HEK293 (cell line): ENCODE measurements around the gene GAMT.

Source experiments
- KLF1 ChIP-seq: fragments of 450-650 bp; formaldehyde crosslinking; IDR thresholded peaks from 2 replicates; pipeline ENCODE4 v1.5.1; 2016; ENCODE audit warnings: missing biosample characterization, missing genetic modification characterization
- MEIS1 ChIP-seq: sonication (generic); formaldehyde crosslinking; IDR thresholded peaks from 2 replicates; pipeline ENCODE4 v1.8.1; 2022; ENCODE audit warnings: missing genetic modification reagents, mild to moderate bottlenecking, borderline replicate concordance
- MYNN ChIP-seq: fragments of 450-650 bp; formaldehyde crosslinking; IDR thresholded peaks from 2 replicates; pipeline ENCODE4 v1.5.1; 2016; ENCODE audit warnings: missing biosample characterization, missing genetic modification characterization, borderline replicate concordance
- SCRT1 ChIP-seq: fragments of 450-650 bp; formaldehyde crosslinking; IDR thresholded peaks from 2 replicates; pipeline ENCODE4 v1.5.1; 2016; ENCODE audit warnings: missing biosample characterization, missing genetic modification characterization, borderline replicate concordance
- TCF7L2 ChIP-seq: IDR thresholded peaks from 2 replicates; pipeline ENCODE4 v1.6.1; 2011; ENCODE audit warnings: low read depth, mild to moderate bottlenecking, inconsistent platforms, low read length, moderate library complexity, borderline replicate concordance
- WT1 ChIP-seq: fragments of 450-650 bp; formaldehyde crosslinking; IDR thresholded peaks from 2 replicates; pipeline ENCODE4 v1.5.1; 2016; ENCODE audit warnings: missing biosample characterization, missing genetic modification characterization
- ZBTB8A ChIP-seq: fragments of 450-650 bp; formaldehyde crosslinking; IDR thresholded peaks from 2 replicates; pipeline ENCODE4 v1.5.1; 2016; ENCODE audit warnings: missing biosample characterization, missing genetic modification characterization
- ZFHX2 ChIP-seq: fragments of 450-650 bp; formaldehyde crosslinking; conservative IDR thresholded peaks from 2 replicates; pipeline ENCODE4 v1.5.1; 2016; ENCODE audit warnings: missing biosample characterization, missing genetic modification characterization
- ZNF121 ChIP-seq: fragments of 450-650 bp; formaldehyde crosslinking; IDR thresholded peaks from 2 replicates; pipeline ENCODE4 v1.5.1; 2016; ENCODE audit warnings: missing biosample characterization, missing genetic modification characterization
- ZNF174 ChIP-seq: fragments of 450-650 bp; formaldehyde crosslinking; IDR thresholded peaks from 2 replicates; pipeline ENCODE4 v1.5.0; 2017; ENCODE audit warnings: missing biosample characterization, mild to moderate bottlenecking, missing genetic modification characterization
- ZNF211 ChIP-seq: fragments of 450-650 bp; formaldehyde crosslinking; IDR thresholded peaks from 2 replicates; pipeline ENCODE4 v1.5.1; 2016; ENCODE audit warnings: low read depth, missing biosample characterization, missing genetic modification characterization
- ZNF223 ChIP-seq: fragments of 450-650 bp; formaldehyde crosslinking; IDR thresholded peaks from 2 replicates; pipeline ENCODE4 v1.5.1; 2016; ENCODE audit warnings: missing biosample characterization, missing genetic modification characterization
- ZNF366 ChIP-seq: fragments of 450-650 bp; formaldehyde crosslinking; conservative IDR thresholded peaks from 2 replicates; pipeline ENCODE4 v1.5.1; 2016; ENCODE audit warnings: missing biosample characterization, missing genetic modification characterization
- ZNF394 ChIP-seq: fragments of 450-650 bp; formaldehyde crosslinking; IDR thresholded peaks from 2 replicates; pipeline ENCODE4 v1.5.1; 2016; ENCODE audit warnings: missing biosample characterization, missing genetic modification characterization, mild to moderate bottlenecking, moderate library complexity, borderline replicate concordance
- ZNF501 ChIP-seq: fragments of 450-650 bp; formaldehyde crosslinking; IDR thresholded peaks from 2 replicates; pipeline ENCODE4 v1.5.1; 2016; ENCODE audit warnings: missing biosample characterization, missing genetic modification characterization
- ZNF514 ChIP-seq: fragments of 450-650 bp; formaldehyde crosslinking; IDR thresholded peaks from 2 replicates; pipeline ENCODE4 v1.5.1; 2016; ENCODE audit warnings: missing biosample characterization, missing genetic modification characterization
- ZNF530 ChIP-seq: fragments of 450-650 bp; formaldehyde crosslinking; IDR thresholded peaks from 2 replicates; pipeline ENCODE4 v1.5.1; 2016; ENCODE audit warnings: low read depth, missing biosample characterization, missing genetic modification characterization
- ZNF548 ChIP-seq: fragments of 450-650 bp; formaldehyde crosslinking; IDR thresholded peaks from 2 replicates; pipeline ENCODE4 v1.5.1; 2016; ENCODE audit warnings: missing biosample characterization, missing genetic modification characterization
- ZNF561 ChIP-seq: fragments of 450-650 bp; IDR thresholded peaks from 2 replicates; pipeline ENCODE4 v1.5.1; 2018; ENCODE audit warnings: missing biosample characterization, missing genetic modification characterization, borderline replicate concordance
- ZNF654 ChIP-seq: fragments of 450-650 bp; formaldehyde crosslinking; IDR thresholded peaks from 2 replicates; pipeline ENCODE4 v1.5.1; 2016; ENCODE audit warnings: low read depth, missing biosample characterization, missing genetic modification characterization
- ZNF660 ChIP-seq: fragments of 450-650 bp; IDR thresholded peaks from 2 replicates; pipeline ENCODE4 v1.5.1; 2018; ENCODE audit warnings: missing biosample characterization, mild to moderate bottlenecking, missing genetic modification characterization
- ZNF785 ChIP-seq: fragments of 450-650 bp; formaldehyde crosslinking; IDR thresholded peaks from 2 replicates; pipeline ENCODE4 v1.5.1; 2016; ENCODE audit warnings: missing biosample characterization, missing genetic modification characterization
- ZNF843 ChIP-seq: fragments of 450-650 bp; formaldehyde crosslinking; IDR thresholded peaks from 2 replicates; pipeline ENCODE4 v1.5.1; 2016; ENCODE audit warnings: missing biosample characterization, missing genetic modification characterization
- TF ChIP-seq, protein P1 (sequence below): fragments of 450-650 bp; formaldehyde crosslinking; IDR thresholded peaks from 2 replicates; pipeline ENCODE4 v1.5.1; 2016; ENCODE audit warnings: missing biosample characterization, missing genetic modification characterization
- TF ChIP-seq, protein P2 (sequence below): fragments of 450-650 bp; IDR thresholded peaks from 2 replicates; pipeline ENCODE4 v1.5.1; 2018; ENCODE audit warnings: missing biosample characterization, mild to moderate bottlenecking, missing genetic modification characterization
- TF ChIP-seq, protein P3 (sequence below): fragments of 450-650 bp; formaldehyde crosslinking; IDR thresholded peaks from 2 replicates; pipeline ENCODE4 v1.5.1; 2016; ENCODE audit warnings: missing biosample characterization, missing genetic modification characterization
- TF ChIP-seq, protein P4 (sequence below): fragments of 450-650 bp; formaldehyde crosslinking; conservative IDR thresholded peaks from 2 replicates; pipeline ENCODE4 v1.5.1; 2016; ENCODE audit warnings: low read depth, missing biosample characterization, missing genetic modification characterization
- TF ChIP-seq, protein P5 (sequence below): fragments of 450-650 bp; formaldehyde crosslinking; IDR thresholded peaks from 2 replicates; pipeline ENCODE4 v1.5.1; 2017; ENCODE audit warnings: missing biosample characterization, missing genetic modification characterization

The GAMT gene

DNA sequence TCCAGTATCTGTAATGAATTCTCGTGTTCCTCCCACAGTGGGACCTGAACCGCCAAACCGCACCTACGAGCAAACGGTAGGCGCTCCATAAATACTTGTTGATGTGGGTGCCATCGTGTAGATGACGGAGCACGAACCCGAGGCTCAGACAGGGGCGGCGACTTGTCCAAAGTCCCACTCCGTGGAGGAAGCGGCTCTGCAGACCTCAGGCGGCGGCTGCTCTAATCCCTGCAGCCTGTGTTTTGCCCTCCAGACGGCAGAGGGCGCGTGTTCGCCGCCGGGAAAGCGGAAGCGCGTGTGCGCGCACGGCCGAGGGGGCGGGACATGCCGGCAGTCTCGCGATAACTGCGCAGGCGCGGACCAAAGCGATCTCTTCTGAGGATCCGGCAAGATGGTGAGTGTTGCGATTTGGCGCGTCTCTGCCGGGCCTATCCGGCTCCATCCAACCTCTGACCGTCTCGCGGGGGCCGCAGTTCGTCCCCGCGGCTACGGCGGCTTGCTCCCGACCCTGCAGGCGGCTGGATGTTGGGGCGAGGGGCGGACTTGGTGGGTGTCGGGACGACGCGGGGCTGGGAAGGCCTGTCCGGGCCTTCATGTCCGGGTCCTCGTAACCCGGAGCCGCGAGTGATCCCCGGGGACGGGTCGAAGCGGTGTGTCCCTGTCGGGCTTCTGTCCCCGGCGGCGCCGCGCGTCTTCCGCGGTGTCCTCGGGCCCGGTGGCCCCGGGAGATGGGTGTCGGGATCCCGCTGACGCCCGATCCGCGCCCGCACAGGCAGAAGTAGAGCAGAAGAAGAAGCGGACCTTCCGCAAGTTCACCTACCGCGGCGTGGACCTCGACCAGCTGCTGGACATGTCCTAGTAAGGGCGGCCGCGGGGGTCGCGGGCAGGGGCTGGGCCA is 36.9 kb upstream of the GAMT start, which contains the start of gene RPS15 (continued):
- TF ChIP-seq ZNF561 (tag by site-specific recombination) (peak; percentile 56; the same call in 1 of the 2 replicates), ZNF394 (tag by site-specific recombination) (peak; percentile 73), ZNF654 (tag by site-specific recombination) (peak; percentile 38; the same call in 1 of the 2 replicates), KLF1 (tag by site-specific recombination) (peak; percentile 62; the same call in 1 of the 2 replicates), ZNF174 (tag by site-specific recombination) (no peak), ZNF530 (tag by site-specific recombination) (no peak), MYNN (tag by site-specific recombination) (no peak), ZNF660 (tag by site-specific recombination) (peak; percentile 92), ZNF211 (tag by site-specific recombination) (no peak), ZBTB8A (peak; percentile 76), WT1 (tag by site-specific recombination) (peak; percentile 62; the same call in 1 of the 2 replicates), ZFHX2 (tag by site-specific recombination) (peak; percentile 87), ZNF785 (tag by site-specific recombination) (no peak; the same call in none of the 2 replicates), TCF7L2 (no peak), SCRT1 (no peak), ZNF366 (tag by site-specific recombination) (no peak), ZNF121 (tag by site-specific recombination) (peak; percentile 45; the same call in 1 of the 2 replicates), ZNF501 (peak; percentile 95), MEIS1 (CRISPR knock-in tag) (no peak), ZNF514 (tag by site-specific recombination) (no peak), ZNF548 (tag by site-specific recombination) (no peak), ZNF843 (tag by site-specific recombination) (peak; percentile 85), ZNF223 (tag by site-specific recombination) (no peak)
- TF ChIP-seq, protein P1, sequence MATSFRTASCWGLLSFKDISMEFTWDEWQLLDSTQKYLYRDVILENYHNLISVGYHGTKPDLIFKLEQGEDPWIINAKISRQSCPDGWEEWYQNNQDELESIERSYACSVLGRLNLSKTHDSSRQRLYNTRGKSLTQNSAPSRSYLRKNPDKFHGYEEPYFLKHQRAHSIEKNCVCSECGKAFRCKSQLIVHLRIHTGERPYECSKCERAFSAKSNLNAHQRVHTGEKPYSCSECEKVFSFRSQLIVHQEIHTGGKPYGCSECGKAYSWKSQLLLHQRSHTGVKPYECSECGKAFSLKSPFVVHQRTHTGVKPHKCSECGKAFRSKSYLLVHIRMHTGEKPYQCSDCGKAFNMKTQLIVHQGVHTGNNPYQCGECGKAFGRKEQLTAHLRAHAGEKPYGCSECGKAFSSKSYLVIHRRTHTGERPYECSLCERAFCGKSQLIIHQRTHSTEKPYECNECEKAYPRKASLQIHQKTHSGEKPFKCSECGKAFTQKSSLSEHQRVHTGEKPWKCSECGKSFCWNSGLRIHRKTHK (tag by site-specific recombination), result no peak
- TF ChIP-seq, protein P2, sequence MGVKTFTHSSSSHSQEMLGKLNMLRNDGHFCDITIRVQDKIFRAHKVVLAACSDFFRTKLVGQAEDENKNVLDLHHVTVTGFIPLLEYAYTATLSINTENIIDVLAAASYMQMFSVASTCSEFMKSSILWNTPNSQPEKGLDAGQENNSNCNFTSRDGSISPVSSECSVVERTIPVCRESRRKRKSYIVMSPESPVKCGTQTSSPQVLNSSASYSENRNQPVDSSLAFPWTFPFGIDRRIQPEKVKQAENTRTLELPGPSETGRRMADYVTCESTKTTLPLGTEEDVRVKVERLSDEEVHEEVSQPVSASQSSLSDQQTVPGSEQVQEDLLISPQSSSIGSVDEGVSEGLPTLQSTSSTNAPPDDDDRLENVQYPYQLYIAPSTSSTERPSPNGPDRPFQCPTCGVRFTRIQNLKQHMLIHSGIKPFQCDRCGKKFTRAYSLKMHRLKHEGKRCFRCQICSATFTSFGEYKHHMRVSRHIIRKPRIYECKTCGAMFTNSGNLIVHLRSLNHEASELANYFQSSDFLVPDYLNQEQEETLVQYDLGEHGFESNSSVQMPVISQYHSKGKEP, result peak; percentile 54; the same call in 1 of the 2 replicates
- TF ChIP-seq, protein P3, sequence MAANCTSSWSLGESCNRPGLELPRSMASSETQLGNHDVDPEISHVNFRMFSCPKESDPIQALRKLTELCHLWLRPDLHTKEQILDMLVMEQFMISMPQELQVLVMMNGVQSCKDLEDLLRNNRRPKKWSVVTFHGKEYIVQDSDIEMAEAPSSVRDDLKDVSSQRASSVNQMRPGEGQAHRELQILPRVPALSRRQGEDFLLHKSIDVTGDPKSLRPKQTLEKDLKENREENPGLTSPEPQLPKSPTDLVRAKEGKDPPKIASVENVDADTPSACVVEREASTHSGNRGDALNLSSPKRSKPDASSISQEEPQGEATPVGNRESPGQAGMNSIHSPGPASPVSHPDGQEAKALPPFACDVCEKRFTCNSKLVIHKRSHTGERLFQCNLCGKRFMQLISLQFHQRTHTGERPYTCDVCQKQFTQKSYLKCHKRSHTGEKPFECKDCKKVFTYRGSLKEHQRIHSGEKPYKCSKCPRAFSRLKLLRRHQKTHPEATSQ (tag by site-specific recombination), result peak; percentile 82
- TF ChIP-seq, protein P4, sequence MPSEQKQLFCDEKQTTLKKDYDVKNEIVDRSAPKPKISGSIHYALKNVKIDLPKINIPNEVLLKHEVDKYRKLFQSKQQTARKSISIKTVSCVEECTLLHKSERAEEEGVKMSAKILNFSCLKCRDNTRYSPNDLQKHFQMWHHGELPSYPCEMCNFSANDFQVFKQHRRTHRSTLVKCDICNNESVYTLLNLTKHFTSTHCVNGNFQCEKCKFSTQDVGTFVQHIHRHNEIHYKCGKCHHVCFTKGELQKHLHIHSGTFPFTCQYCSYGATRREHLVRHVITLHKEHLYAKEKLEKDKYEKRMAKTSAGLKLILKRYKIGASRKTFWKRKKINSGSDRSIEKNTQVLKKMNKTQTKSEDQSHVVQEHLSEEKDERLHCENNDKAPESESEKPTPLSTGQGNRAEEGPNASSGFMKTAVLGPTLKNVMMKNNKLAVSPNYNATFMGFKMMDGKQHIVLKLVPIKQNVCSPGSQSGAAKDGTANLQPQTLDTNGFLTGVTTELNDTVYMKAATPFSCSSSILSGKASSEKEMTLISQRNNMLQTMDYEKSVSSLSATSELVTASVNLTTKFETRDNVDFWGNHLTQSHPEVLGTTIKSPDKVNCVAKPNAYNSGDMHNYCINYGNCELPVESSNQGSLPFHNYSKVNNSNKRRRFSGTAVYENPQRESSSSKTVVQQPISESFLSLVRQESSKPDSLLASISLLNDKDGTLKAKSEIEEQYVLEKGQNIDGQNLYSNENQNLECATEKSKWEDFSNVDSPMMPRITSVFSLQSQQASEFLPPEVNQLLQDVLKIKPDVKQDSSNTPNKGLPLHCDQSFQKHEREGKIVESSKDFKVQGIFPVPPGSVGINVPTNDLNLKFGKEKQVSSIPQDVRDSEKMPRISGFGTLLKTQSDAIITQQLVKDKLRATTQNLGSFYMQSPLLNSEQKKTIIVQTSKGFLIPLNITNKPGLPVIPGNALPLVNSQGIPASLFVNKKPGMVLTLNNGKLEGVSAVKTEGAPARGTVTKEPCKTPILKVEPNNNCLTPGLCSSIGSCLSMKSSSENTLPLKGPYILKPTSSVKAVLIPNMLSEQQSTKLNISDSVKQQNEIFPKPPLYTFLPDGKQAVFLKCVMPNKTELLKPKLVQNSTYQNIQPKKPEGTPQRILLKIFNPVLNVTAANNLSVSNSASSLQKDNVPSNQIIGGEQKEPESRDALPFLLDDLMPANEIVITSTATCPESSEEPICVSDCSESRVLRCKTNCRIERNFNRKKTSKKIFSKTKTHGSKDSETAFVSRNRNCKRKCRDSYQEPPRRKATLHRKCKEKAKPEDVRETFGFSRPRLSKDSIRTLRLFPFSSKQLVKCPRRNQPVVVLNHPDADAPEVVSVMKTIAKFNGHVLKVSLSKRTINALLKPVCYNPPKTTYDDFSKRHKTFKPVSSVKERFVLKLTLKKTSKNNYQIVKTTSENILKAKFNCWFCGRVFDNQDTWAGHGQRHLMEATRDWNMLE (tag by site-specific recombination), result peak; percentile 53; the same call in 1 of the 2 replicates
- TF ChIP-seq, protein P5, sequence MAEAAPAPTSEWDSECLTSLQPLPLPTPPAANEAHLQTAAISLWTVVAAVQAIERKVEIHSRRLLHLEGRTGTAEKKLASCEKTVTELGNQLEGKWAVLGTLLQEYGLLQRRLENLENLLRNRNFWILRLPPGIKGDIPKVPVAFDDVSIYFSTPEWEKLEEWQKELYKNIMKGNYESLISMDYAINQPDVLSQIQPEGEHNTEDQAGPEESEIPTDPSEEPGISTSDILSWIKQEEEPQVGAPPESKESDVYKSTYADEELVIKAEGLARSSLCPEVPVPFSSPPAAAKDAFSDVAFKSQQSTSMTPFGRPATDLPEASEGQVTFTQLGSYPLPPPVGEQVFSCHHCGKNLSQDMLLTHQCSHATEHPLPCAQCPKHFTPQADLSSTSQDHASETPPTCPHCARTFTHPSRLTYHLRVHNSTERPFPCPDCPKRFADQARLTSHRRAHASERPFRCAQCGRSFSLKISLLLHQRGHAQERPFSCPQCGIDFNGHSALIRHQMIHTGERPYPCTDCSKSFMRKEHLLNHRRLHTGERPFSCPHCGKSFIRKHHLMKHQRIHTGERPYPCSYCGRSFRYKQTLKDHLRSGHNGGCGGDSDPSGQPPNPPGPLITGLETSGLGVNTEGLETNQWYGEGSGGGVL (tag by site-specific recombination), result peak; percentile 94
